NK-92 treated with Interleukin-12 subunit alpha and Interleukin-12 subunit beta, amount 100 ng/mL, for 24 hours (cell line): ENCODE data around the gene ADAMTS12.
"Not testable (repeated sequence)": the region's sequence is repeated elsewhere in the genome, so short reads cannot be mapped to it uniquely, and the experiment has no call there.

Experiments used
- DNase-seq: peaks from one replicate; lab custom pipeline; 2025; lab: John Stamatoyannopoulos, UW

ADAMTS12 gene

GRCh38 chr5:33582417-33582816 is 309.4 kb downstream of the ADAMTS12 start:
- DNase-seq: no peak

GRCh38 chr5:33579789-33580188 is 312.0 kb downstream of the ADAMTS12 start:
- DNase-seq: no peak

GRCh38 chr5:33579152-33579551 is 312.6 kb downstream of the ADAMTS12 start:
- DNase-seq: no peak

GRCh38 chr5:33576726-33577590 is 314.8 kb downstream of the ADAMTS12 start:
- no peak for DNase-seq

GRCh38 chr5:33565324-33565723 is 326.5 kb downstream of the ADAMTS12 start:
- DNase-seq: no peak

GRCh38 chr5:33563983-33564908 is 327.5 kb downstream of the ADAMTS12 start:
- no peak for DNase-seq

- DNase-seq: no peak
Observed at GRCh38 chr5:33563530-33563929, 328.3 kb downstream of the ADAMTS12 start.

- DNase-seq: no peak
Observed at GRCh38 chr5:33558489-33558888, 333.3 kb downstream of the ADAMTS12 start.

GRCh38 chr5:33557605-33558004 is 334.2 kb downstream of the ADAMTS12 start:
- DNase-seq: no peak

- no peak for DNase-seq
Observed at GRCh38 chr5:33556330-33557328, 335.2 kb downstream of the ADAMTS12 start.

GRCh38 chr5:33549982-33550567 is 341.7 kb downstream of the ADAMTS12 start:
- DNase-seq: no peak

- DNase-seq: not testable (repeated sequence)
Observed at GRCh38 chr5:33539790-33540189, 352.0 kb downstream of the ADAMTS12 start.

GRCh38 chr5:33539212-33539611 is 352.6 kb downstream of the ADAMTS12 start:
- DNase-seq: no peak

- DNase-seq: no peak
Observed at GRCh38 chr5:33538201-33538600, 353.6 kb downstream of the ADAMTS12 start.

GRCh38 chr5:33537240-33537639 is 354.6 kb downstream of the ADAMTS12 start:
- no peak for DNase-seq

- no peak for DNase-seq
Observed at GRCh38 chr5:33536802-33537201, 355.0 kb downstream of the ADAMTS12 start.

- DNase-seq: no peak
Observed at GRCh38 chr5:33531824-33532223, 360.0 kb downstream of the ADAMTS12 start.

GRCh38 chr5:33531037-33531298 is 360.8 kb downstream of the ADAMTS12 start:
- DNase-seq: no peak

- DNase-seq: no peak
Observed at GRCh38 chr5:33530183-33531036, 361.4 kb downstream of the ADAMTS12 start.

- no peak for DNase-seq
Observed at GRCh38 chr5:33527696-33528095, 364.1 kb downstream of the ADAMTS12 start.

- no peak for DNase-seq
Observed at GRCh38 chr5:33526755-33527154, 365.0 kb downstream of the ADAMTS12 start.
